BJ (cell line): ENCODE data around the gene KCTD11. TPM values are rescaled to one million over a fixed set of nuclear protein-coding genes. Genes with fewer than 3 reads are reported as not detected.

Source experiments
- CTCF ChIA-PET: fragments of 350-600 bp; formaldehyde crosslinking; extraction: SDS; loops from one replicate; lab custom pipeline; 2021; ENCODE audit warnings: antibody characterized with exemption, inconsistent platforms; lab: Yijun Ruan, JAX
- POLR2A ChIA-PET: fragments of 300-600 bp; sonication (Branson Sonifier 250); formaldehyde crosslinking; extraction: SDS; loops from one replicate; lab custom pipeline; 2021; ENCODE audit warnings: antibody characterized with exemption; lab: Charles Lee
- DNase-seq: peaks from one replicate; pipeline ENCODE4 v3.0.0-alpha.2; 2011; ENCODE audit warnings: low read depth
- H3K27me3 ChIP-seq: 2 replicates; pipeline ENCODE4 v1.6.0; 2011; ENCODE audit warnings: low read length; ENCODE audit not compliant: control insufficient read depth, insufficient read depth
- H3K36me3 ChIP-seq: 2 replicates; pipeline ENCODE4 v1.5.1; 2011; ENCODE audit warnings: low read length; ENCODE audit not compliant: control insufficient read depth, insufficient read depth
- H3K4me3 ChIP-seq: 2 replicates; pipeline ENCODE4 v1.5.1; 2011; ENCODE audit warnings: low read depth, mild to moderate bottlenecking, control low read depth, low read length
- polyA plus RNA-seq: library from polyadenylated mRNA; depleted of rRNA; stranded (reverse); fragments of >200 nt; gene quantifications from 2 replicates; pipeline ENCODE4 v1.2.3, GENCODE V29; 2011
- TF ChIP-seq, protein P1 (sequence below): IDR thresholded peaks from 2 replicates; pipeline ENCODE4 v1.5.1; 2011; ENCODE audit warnings: low read depth, mild to moderate bottlenecking, control low read depth, inconsistent platforms, low read length, moderate library complexity; ENCODE audit not compliant: insufficient read depth

The KCTD11 gene
- polyA plus RNA-seq, 1 experiment = 19.8 TPM

DNA sequence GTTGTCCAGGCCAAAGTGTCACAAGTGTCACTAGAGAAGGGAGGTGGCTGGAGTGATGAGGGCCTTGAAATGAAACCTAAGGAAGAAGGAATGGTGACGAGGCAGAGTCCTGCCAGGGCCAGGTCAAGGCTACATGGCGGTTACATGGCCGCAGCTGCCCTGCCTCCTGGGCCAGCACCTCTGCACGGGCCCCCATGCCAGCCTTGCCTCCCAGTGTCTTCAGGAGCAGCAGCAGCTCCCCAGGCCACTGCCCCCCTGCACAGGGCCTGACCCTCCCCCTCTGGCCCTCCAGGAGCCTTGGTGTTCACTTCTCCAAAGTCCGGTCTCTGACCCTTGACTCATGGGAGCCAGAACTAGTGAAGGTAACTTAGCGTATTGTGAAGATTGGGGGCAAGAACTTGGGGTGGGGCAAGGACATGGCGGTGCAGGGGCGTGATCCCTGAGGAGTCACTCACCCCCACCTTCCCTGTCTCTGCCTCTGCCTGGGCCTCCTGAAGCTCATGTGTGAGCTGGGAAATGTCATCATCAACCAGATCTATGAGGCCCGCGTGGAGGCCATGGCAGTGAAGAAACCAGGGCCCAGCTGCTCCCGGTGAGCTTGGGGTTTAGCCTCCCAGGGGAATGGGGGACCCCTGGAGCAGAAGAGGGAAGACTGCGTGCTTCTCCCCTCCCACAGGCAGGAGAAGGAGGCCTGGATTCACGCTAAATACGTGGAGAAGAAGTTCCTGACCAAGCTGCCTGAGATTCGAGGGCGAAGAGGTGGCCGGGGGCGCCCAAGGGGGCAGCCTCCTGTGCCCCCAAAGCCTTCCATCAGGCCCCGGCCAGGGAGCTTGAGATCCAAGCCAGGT is 4.1 kb upstream of the KCTD11 start:
- H3K4me3 ChIP-seq = no peak overlapping the region
- ChIA-PET POLR2A (interaction anchor here (0.6 to 1.1 kb wide), 2 partner anchors 18 to 213 kb away, joined by 3 read pairs; no protein-coding TSS in a partner anchor), CTCF (interaction anchor here (1.2 to 3.3 kb wide), 2 partner anchors 67 to 213 kb away, joined by 3 to 13 read pairs; partner anchors contain the start of genes SENP3 and SLC2A4)
- no peaks in the 10 kb centered on the region for H3K36me3 ChIP-seq
- no peak for DNase-seq
- TF ChIP-seq, protein P1, sequence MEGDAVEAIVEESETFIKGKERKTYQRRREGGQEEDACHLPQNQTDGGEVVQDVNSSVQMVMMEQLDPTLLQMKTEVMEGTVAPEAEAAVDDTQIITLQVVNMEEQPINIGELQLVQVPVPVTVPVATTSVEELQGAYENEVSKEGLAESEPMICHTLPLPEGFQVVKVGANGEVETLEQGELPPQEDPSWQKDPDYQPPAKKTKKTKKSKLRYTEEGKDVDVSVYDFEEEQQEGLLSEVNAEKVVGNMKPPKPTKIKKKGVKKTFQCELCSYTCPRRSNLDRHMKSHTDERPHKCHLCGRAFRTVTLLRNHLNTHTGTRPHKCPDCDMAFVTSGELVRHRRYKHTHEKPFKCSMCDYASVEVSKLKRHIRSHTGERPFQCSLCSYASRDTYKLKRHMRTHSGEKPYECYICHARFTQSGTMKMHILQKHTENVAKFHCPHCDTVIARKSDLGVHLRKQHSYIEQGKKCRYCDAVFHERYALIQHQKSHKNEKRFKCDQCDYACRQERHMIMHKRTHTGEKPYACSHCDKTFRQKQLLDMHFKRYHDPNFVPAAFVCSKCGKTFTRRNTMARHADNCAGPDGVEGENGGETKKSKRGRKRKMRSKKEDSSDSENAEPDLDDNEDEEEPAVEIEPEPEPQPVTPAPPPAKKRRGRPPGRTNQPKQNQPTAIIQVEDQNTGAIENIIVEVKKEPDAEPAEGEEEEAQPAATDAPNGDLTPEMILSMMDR = no peak
- H3K27me3 ChIP-seq = peaks cover 3% of the 10 kb centered on the region; the same call in 1 of the 2 replicates

DNA sequence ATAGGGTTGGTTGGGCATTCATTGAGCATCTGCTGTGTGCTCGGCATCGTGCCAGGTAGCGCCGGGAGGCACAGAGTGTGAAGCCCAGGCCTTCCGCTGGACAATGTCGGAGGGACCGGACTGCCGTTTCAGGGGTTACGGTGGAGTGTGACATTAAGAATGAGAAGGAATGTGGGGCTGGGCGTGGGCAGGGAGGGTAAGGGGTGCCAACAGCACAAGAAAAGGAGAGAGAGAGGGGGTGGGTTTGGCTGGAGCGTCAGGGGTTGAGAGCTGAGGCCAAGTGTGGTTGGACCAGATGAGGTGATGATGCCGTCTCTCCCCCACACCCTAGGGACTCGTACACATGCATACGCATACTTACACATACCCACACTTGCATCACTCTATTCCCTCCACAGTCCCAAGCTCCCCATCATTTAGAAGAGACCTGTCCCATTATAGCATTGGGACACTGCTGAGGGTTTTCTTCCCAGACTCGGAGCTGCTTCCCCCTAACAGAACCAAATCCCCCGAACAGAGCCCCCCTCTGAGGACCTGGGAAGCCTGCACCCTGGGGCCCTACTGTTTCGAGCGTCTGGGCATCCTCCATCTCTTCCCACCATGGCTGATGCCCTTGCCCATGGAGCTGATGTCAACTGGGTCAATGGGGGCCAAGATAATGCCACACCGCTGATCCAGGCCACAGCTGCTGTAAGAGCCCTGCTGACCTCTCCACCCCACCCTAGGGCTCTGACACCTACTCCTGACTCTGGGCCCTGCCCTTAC is 3.3 kb upstream of the KCTD11 start:
- DNase-seq = no peak
- POLR2A ChIA-PET = interaction anchor here (0.6 to 1.1 kb wide), 2 partner anchors 19 to 212 kb away, joined by 3 read pairs; no protein-coding TSS in a partner anchor
- no peaks in the 10 kb centered on the region for H3K36me3 ChIP-seq
- no peaks in the 10 kb centered on the region; the same call in 1 of the 2 replicates for H3K27me3 ChIP-seq
- H3K4me3 ChIP-seq = no peak overlapping the region
- CTCF ChIA-PET = interaction anchor here (1.2 to 3.3 kb wide), 2 partner anchors 68 to 212 kb away, joined by 3 to 13 read pairs; partner anchors contain the start of genes SENP3 and SLC2A4
- TF ChIP-seq, protein P1 = no peak

DNA sequence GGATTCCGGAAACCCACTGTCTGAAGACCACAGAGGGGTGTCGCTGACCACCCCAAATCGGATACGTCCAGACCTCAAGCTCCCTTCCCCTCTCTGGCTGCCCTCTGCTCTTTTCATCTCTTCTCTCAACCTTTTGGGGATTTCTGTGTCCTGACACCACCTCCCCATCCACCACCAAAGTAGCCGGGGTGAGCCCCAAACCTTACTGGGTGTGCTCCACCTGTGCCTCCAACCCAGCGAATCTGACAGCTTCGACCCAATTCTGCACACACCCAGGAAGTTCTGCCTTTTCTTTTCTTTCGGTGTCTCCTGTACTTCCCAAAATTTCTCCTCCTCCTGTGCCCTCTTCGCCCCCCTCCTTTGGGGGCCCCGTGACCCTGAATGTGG is 534 bp downstream of the KCTD11 start:
- CTCF ChIA-PET = interaction anchor here (0.7 to 4.8 kb wide), 2 partner anchors 52 to 208 kb away, joined by 3 to 40 read pairs; partner anchors contain the start of genes SENP3 and TMEM256
- peak overlapping the region; percentile 71 for H3K4me3 ChIP-seq
- no peaks in the 10 kb centered on the region for H3K36me3 ChIP-seq
- POLR2A ChIA-PET = no interaction called here
- TF ChIP-seq, protein P1 = no peak; the same call in 1 of the 2 replicates
- H3K27me3 ChIP-seq = no peaks in the 10 kb centered on the region
- DNase-seq = no peak

DNA sequence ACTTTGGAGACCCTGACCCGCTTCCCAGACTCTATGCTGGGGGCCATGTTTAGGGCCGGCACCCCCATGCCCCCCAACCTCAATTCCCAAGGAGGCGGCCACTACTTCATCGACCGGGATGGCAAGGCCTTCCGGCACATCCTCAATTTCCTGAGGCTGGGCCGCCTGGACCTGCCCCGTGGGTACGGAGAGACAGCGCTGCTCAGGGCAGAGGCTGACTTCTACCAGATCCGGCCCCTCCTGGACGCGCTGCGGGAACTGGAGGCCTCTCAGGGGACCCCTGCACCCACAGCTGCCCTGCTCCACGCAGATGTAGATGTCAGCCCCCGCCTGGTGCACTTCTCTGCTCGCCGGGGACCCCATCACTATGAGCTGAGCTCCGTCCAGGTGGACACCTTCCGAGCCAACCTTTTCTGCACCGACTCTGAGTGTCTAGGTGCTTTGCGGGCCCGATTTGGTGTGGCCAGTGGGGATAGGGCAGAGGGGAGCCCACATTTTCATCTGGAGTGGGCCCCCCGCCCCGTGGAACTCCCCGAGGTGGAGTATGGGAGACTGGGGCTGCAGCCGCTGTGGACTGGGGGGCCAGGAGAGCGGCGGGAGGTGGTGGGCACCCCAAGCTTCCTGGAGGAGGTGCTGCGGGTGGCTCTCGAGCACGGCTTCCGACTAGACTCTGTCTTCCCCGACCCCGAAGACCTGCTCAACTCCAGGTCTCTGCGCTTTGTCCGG is 1.1 kb downstream of the KCTD11 start:
- Histone ChIP-seq H3K36me3 (no peaks in the 10 kb centered on the region), H3K27me3 (no peaks in the 10 kb centered on the region), H3K4me3 (peak overlapping the region; percentile 71)
- no peak for DNase-seq
- TF ChIP-seq, protein P1 = no peak
- ChIA-PET POLR2A (interaction anchor here (1.0 kb wide), 1 partner anchor 51 kb away, joined by 3 read pairs; the partner anchor contains the start of gene TMEM256), CTCF (interaction anchor here (0.7 to 4.8 kb wide), 4 partner anchors 51 to 208 kb away, joined by 3 to 45 read pairs (median 22); partner anchors contain the start of genes SENP3, TMEM102 and TMEM256)
